HG03342 (cell line): ENCODE results near the gene ATP2B2.

Experiments
- ATAC-seq: cut with Tn5 transposase; IDR thresholded peaks from one replicate; pipeline ENCODE4 v1.9.1; 2021; ENCODE audit warnings: mild to moderate bottlenecking, moderate library complexity; ENCODE audit not compliant: unreplicated experiment

The ATP2B2 gene

DNA sequence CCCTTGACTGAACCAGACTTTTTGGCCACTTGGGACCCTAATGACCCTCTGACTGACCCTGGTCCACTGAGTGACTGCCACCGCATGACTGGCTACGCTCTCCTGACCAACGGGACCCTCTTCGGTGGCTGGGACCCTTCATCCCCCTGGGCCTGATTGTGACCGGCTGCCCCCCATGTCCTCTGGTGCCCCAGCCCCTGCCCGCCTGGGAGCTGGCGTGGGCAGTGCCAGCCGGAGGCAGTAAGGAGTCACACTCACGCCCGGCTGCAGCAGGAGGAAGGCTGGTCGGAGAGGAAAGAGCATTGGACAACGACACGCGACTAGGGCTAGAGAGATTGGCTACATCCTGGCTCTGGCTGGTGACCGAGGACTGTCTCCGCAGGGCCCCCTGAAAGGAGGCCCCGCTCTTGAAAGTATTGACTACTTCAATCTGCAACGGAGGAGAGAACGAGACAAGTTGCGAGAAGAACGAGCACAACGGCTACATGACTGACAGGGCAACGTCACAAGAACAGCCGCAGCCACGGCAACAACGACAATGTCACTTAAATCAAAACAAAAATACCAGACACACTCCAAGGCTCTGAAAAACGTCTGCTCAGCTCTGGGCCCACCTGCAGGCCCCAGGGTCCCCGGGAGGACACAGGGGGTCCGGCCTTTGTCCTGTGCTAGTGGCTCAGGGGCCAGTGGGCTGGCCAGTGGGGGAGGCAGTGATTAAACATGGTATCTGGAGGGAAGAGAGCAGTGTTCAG is 169.3 kb downstream of the ATP2B2 start:
- no peak for ATAC-seq

DNA sequence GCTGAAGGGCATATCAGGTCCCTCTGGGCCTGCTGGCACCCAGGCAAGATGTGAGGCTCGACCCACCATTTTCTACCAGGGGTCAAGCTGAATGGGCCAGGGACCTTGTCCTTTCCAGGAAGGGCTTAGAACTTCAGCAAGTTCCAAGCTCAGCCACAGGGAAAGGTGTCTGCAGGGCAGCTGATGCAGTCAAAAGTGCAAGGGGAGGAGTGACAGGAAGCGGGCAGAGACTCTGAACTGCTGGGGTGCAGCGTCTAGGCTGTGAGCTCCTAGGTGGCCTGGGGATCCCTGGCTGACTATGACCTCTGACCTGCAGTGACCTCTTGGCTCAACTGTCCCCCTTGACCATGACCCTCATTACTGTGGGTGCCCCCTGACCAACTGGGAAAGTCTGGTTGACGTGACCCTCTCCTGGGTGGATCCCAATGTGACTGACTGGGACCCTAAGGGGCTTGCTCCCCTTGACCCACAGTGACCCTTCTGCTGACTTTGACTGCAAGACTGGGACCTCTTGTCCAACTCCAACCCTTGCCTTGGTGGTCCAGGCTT is 170.1 kb downstream of the ATP2B2 start:
- no peak for ATAC-seq

DNA sequence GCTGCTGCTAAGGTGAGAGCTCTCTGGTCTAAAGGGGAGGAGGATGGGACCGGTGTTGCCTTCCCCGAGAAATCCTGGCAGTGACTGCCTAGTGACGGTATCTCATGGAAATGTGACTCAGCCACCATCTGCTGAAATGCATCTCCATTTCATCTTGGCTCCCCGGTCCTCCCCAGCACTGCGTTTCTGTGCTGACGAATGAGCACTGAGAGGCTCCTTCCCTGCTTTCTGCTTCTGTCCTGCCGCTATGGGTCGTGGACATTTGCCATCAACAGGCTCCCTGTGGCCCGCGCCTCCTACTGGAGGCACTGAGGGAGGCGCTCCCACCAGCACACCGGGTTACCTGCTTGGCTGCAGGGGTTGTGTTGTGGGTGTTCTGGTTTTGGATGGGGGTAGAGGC is 170.9 kb downstream of the ATP2B2 start:
- ATAC-seq, result no peak

DNA sequence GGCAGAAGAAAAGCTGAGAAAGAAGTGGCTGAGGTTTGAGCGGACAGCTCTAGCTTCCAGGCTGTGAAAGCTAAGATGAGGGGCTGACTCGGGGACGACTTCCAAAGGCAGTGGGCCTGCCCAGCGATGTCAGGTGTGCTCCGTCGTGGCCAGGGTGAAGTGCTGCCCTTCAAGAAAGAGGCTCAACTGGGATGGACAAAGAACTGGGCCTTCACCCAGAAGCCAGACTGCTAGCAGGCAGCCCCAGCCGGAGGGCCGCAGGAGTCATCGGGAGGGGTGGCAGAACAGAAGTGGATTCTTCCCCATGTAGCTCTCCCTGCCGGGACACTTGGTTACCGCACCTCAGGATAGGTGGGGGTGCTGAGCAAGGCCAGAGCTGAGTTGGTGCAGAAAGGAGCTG is 171.3 kb downstream of the ATP2B2 start:
- ATAC-seq, result no peak

DNA sequence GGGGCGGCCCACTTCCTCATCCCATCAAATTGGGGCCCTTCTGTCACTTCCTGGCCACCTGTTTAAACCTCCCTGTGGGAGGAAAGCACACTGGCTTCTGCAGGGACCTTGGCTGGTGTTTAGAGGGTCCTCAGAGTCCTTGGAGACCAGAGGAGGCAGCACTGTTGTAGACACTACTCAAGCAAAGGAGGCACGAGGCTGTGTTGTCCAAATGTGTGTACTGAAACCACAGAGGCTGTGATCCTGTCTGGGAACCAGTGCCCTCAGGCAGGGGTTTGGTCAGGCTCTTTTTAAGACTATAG is 172.1 kb downstream of the ATP2B2 start:
- no peak for ATAC-seq

DNA sequence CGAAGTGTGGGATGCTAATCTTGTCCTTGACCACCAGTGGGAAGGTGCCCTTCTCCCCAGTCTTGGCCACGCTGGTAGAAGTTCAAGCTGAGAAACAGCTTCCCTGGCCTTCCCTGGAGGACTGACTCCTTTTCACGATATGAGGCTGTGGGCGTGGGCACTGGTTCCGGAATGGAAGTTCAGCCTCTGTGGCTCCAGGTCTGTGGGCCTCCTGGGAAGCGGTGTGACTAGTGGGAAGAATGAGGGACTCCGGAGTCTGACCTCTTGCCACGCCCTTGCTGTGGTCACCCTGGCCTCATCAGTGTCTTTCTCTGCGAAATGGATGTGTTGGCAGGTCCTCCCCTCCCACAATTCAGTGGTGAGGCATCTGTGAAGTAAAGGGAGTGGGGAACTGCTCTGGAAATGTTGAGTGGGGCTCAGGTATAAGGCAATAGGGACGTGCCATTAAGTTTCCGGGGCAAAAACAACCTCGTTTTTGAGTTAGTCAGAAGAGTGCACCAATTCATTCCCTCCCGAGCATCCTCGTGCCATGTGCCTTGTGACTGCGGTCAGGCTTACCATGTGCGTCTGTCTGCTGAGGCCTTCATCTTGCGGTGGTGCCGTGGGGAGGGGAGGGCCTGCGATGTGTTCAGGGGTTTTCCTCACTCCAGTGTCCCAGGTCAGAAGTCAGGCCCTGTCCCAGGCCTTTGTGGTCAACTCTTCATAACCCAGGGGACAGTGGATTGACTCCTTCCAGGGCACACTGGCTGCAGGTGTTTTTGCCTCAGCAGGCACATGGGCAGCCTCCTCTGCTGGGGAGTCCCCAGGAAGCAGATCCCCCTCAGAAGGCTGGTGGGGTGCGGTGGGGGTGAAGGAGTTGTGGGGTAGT is 172.7 kb downstream of the ATP2B2 start:
- ATAC-seq, result no peak

DNA sequence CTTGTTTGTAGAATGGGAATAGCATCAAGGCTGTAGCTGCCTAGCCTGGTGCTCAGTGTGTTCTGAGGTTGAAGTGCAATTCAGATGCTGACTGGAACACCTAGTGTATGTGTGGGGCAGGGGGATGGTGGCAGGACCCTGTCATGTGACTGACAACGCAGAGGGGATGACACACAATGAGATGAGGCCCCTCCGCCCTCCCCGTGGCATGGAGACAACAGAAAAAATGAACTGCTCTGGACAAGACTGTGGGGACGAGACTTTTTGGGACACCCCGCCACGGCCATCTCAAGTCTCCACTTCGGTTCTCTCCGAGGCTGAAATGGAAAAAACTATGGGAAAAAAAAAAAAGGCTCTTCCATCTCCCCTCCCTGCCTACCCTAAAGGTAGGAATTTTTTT is 174.1 kb downstream of the ATP2B2 start:
- ATAC-seq, result no peak

DNA sequence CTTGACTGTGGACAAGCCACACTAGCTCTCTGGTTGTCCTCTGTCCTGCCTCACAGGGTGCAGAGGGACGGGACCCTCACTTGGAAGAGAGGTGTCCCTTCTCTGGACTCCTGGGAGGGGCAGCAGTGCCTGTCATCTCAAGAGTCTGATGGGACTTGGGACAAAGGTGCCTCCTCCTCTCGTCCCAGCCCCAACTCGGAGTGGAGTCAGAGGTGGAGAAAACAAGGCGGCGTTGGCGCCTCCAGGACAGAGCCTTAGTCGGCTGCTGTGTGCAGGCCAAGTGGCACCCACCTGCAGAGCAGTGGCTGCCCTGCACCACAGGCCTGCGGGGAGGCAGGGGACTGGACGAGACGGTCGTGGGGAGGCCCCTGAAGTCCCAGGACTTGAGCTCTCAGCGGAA is 175.1 kb downstream of the ATP2B2 start:
- no peak for ATAC-seq

DNA sequence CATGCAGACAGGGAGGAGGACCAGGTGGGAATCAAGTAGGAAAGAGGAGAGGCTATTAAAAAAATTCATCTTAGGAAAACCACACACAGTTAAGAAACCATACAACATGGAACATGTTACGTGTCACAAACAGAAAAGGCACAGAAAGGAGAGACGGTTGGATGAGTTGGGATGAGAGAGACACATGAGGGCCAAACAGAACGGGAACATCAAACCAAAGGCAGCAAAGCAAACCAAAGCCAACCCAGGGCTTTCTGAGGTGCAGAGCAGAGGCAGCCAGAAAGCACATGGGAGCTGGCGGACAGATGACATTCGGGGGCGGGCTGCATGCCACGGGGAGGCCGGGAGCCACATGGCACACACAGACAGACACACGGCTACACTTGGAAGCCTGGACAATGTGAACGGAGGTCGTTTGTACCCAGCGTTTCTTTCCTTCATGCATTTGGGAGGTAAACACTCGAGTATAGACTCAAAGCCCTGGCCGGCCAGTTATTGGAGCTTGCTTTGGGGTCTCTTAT is 175.8 kb downstream of the ATP2B2 start:
- ATAC-seq, result no peak

DNA sequence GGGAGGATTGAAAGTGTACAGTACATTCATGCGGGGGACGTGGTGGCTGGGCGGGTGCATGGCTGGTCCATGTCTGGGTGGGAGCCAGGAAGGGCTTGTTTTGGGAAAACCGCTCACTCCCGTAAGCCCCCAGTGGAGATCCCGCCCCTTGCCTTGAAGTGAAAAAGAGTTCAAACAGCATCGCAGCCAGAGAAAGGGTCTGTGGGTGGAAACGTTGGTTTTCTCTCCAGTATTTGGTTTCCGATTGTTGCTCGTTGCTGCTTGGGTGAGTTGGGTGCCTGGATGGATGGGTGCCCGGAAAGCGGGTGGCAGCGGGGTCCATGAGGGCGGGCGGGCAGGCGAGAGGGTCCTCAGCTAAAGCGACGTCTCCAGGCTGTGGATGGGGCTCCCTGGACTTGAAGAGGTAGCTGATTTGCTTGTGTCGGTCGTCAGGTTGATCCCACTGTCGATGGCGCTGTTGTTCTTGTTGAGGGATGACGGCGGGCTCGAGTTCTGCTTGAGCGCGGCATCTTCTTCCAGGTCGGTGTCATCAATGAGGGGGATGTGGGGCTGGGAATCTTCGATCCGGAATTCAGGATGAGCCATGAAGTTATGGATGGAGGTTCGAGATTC is 176.8 kb downstream of the ATP2B2 start:
- ATAC-seq, result no peak

DNA sequence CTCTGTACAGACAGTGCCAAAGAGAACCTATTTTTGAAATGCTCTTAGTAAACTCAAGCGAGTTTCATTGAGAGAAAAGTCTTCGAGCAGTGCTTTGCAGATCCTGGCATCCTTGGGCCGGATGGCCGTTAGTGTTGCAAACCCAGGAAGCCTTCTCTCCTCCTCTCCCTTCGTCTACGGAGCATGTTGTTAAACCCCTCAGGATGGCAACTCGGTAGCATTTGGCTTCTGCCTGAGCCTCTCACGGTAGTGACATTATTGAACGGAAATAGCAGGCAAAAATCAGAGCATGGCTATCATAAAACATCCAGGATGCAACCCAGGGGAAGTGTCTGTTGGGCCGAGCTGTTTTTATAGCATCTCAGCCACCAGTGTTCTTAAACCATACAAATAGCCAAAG is 177.8 kb downstream of the ATP2B2 start:
- no peak for ATAC-seq

DNA sequence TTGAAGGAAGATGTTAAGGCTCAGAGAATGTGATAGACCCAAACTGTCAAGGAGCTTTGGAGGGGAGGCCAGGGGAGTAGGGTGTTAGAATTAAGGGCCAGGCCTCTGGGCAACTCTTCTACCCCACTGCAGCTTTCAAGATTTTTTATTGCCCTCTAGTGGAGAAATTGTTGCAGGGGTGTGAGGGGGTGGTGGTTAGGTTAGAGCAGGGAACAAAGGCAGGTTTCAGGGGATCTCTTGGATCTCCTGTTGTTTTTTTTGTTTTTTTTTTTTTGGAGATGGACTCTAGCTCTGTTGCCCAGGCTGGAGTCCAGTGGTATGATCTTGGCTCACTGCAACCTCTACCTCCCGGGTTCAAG is 183.1 kb downstream of the ATP2B2 start:
- ATAC-seq, result no peak

DNA sequence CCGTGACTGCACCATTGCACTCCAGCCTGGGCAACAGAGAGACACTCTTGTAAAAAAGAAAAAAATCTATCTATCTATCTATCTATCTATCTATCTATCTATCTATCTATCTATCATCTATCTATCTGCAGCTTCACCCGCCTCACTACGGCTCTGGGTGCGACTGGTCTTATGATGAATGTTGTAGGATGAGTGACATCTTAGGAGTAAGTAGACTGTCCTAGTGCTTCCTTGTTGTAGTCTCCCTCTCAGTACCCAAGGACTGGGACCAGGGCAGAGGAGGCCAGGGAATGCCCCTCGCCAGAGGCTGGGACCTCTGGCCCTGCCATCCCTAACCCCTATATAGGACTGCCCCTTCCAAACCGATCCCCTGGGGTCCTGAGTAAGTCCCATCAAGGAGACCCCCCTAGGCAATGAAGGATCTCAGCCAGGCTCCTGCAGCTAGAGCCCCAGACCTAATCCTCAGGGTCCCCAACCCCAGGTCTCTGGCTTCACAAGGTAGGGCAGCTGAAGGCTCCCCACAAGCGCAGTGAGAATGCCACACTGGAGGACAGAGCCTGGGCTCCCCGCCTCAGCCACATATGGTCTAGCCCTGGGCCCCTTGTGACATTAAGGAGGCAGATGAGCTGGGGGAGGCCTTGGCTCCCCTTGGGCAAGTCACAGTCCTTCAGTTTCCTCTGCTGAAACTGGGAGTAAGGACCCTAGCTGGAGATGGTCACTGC is 183.6 kb downstream of the ATP2B2 start:
- no peak for ATAC-seq

DNA sequence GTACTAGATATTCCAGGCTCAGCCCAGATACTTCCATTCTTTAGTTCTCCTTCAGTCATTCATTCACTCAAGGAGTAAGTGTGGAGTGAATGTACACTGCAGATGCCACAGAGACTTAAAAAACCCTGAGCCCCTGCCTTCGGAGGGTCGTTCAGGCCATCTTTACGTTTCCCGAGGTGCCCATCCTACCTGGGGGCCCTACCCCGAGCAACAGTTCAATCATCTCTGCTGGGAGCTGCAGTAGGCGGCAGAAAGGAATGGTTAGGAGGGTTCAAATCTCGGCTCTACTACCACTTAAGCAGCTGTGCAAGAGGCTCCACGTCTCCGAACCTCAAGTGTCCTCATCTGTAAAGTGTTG is 185.1 kb downstream of the ATP2B2 start:
- no peak for ATAC-seq

DNA sequence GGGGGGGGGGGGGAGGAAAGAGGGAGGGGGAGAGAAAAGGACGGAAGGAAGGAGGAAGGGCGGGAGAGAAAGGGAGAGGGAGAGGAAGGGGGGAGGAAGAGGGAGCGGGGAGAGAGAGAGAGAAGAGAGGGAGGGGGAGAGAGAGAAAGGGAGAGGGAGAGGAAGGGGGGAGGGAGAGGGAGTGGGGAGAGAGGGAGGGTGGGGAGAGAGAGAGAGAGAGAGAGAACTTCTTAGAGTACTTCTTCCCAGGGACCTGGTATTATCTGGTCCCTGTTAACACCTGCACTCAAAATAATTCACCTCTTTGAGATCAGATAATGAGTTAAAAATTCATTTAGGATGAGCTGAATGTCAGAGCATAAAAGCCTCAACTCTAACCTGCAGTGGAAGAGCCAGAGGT is 185.6 kb downstream of the ATP2B2 start:
- no peak for ATAC-seq

DNA sequence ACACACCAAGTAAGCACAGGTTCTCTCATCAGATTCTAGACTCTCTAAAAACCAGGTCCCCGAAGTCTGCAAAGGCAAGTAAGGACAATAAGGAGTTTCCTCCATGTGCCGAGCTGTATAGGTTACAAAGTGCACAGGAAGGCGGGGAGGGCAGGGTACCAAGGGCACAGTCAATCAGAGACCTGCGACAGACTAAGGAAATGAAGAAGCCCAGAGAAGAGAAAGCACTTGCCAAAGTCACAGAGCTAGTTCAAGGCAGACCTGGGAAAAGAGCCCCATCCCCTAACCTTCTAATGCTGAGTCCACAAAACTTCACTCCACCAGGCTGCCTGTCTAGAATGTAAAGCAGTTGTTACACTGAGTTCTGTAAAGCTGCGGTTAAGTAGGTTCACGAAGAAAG is 186.1 kb downstream of the ATP2B2 start:
- no peak for ATAC-seq

DNA sequence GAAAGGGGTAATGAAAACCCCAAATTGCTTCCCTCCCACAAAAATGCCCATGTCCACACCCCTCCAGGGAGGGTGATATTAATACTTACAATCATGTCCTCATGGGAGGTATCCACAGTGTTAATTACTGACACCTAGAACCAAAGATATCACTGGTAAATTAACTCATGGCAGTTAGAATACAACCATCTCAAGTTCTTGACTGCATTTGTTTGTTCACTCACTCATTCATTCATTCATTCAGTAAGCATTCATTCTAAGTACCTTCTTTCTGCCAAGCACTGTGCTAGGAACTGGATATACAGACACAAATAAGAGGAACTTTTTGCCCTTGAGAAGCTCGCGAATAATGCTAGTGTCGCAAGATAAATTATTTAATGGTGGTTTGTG is 187.4 kb downstream of the ATP2B2 start:
- no peak for ATAC-seq

DNA sequence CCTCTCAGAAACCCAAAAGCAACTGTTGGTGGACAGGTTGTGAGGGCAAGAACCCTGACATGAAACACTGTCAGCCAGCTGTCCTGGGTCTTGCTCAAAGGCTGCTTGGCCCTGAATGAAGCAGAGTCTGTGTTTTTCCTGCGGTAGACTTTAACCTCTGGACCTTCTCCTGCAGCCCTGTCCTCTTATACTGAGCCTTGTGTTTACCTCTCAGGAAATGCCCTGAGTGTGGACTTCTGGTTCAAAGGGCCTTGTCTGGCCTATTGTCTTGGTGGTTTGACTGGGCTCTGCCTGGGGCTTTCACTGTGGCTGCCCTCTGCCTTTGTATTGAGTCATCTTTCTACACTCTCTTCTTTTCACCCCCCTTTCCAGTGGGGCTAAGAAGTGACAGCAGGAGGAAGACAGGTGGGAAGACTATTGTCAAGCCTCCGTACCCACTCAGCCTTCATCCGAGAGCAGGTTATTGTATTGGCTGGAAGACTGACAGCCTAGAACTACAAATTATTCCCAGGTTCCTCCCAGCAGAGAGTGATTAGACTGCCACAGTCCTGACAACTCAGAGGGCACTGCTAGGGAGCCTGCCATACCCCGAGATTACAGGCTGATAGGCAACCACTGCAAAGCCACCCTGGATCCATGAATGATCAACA is 187.9 kb downstream of the ATP2B2 start:
- no peak for ATAC-seq

DNA sequence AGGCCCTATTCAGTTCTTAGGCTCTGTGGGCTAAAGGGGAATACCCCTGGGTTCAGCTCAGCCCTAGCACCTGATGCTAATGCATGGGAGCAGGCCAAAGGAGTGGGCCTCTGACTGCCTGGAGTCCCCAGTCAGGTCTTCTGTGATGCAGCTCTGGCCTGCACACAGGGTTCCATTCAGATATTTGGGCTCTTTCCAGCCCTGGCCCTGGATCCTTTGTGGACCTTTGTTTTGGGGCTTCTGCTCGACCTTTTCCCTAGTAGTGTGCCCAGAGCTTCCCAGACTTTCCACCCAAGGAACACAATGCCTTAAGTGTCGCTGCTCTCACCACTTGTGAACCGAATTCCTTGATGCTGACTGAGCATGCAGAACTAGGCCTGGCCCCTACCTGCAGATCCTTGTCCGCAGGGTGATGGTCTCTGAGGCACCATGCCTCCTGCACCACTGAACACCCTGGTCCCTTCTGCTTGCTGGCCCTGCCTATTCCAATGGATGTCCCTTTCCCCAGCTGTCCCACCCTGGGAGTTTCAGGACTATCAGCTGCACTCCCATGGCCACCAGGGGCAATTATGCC is 189.5 kb downstream of the ATP2B2 start:
- ATAC-seq, result no peak

DNA sequence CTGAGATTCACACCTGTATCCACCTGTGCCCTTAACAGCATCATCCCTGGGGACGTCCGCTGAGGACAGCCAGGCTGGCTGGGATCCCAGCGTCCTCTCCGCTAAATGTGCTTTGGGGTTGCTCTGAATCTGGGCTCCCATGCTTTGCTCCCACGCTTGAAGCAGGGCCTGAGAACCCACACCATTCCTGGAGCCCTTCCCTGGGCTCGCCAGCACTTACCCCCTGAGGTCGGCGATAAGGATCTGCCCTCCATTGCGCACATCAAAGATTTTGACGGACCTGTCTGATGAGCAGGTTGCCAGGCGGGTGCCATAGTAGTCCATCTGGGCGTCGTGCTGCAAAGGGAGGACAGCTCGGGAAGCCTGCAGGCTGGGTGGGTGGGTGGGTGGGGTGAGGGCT is 190.3 kb downstream of the ATP2B2 start:
- ATAC-seq, result no peak
